Measurements from ENCODE around the gene SLC11A2.
A peak's percentile ranks its signal among the peaks of the same experiment; 100 is the strongest.
"Not testable (repeated sequence)": the region's sequence is repeated elsewhere in the genome, so short reads cannot be mapped to it uniquely, and the experiment has no call there.

The SLC11A2 gene

DNA sequence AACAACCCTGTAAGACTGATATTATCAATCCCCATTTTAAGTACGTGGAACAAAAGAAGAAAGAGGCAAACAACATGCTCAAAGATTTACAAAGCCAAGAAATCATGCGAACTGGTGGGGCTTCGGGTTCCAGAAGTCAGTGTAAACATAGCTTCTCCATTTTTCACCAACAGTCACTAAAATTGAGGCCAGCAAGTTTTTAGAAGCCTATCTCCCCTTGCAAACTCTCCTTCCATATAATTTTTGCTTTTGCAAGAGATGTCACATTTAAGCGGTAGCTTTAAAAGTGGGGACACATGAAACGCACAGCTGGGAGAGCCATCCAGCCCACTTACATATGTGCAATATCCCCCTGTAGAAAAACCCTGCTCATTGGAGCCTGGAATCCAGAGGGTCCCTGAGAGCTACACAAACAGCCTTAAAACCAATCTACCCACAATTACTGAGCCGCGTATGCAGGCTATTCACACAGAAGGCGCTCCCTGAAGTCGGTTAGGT is 797 bp downstream of the SLC11A2 start:
- DNase-seq = no peak

DNA sequence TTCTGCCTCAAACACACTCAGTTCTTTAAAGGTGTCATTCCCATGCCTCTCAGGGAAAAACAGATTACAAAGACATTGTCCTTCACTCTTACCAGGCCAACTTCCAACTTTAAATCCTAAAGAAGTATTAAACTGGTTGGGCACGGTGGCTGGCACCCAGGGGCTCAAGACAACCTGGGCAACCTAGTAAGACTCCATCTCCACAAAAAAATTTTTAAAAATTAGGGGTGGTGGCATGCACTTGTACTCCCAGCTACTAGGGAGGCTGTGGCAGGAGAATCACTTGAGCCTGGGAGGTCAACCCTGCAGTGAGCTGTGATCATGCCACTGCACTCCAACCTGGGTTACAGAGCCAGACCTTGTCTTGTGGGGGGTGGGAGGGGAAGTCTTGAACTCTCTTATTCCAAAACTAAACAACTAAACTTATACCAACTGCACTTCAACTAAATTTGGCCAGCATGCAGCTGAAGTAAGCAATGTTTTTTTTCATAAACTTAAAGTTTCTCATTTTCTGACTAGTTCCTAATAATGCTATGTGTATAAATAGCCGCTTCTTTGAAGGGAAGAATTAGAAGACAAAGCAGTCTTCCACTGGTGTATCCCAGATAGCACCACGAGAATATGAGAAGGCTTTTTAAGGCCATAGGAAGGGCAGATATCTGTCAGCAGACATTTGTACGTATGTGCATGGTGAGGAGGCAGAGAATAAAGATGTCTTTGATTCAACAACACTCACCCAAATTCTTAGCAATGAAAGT is 2.4 kb downstream of the SLC11A2 start:
- no peak for DNase-seq

DNA sequence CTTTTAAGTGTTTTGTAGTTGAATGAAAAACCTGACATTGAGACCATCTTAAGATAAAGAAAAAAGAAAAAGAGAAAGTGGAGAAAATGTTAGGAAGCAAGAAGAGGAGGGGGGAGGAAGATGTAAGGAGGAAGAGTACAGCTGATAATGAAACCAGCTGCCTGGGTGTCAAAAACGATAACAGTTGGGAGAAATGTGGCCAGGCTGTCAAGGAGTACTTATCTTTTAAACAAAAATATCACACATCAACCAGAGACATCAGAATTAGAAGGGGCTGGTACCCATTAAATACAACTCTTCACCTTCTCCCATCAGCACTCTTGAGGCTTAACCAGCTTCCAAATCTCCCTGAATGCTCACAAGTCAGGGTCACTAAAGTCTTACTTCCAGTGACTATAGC is 4.5 kb downstream of the SLC11A2 start:
- DNase-seq = no peak

DNA sequence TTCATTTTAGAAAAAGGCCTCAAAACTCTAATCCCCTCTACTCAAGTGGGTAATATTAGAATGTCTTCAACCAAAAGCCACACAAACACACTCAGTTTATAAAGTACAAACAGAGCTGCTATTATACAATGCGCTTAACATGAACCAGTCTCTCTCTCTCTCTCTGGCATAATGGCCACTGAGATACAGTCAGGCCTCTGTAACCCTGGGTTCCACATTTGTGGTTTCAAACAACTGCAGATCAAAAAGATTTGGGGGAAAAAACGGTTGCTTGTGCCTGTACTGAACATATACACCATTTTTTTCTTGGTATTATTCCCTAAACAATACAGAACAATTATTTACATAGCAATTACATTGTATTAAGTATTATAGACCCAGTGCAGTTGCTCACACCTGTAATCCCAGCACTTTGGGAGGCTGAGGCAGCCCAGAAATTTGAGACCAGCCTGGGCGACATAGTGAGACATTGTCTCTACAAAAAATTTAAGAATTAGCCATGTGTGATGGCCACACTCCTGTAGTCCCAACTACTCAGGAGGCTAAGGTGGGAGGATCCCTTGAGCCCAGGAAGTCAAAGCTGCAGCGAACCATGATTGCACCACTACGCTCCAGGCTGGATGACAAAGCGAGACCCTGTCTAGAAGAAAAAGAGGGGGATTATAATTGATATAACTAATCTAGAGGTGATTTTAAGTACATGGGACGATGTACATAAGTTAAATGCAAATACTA is 5.6 kb downstream of the SLC11A2 start:
- no peak for DNase-seq

DNA sequence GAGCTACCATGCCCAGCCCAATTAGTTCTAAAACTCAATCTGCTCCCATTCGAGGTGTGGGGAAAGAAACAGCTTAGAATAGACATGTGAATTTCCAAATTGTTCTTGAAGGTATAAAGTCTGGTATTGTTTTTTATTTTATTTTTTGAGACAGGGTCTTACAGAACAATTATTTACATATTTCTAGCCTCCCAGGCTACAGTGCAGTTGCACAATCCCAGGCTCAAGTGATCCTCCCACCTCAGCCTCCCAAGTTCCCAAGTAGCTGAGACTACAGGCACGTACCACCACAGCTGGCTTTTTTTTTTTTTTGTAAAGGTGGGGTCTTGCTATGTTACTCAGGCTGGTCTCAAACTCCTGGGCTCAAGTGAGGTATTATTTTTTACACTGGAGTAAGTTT is 6.3 kb downstream of the SLC11A2 start:
- no peak for DNase-seq

DNA sequence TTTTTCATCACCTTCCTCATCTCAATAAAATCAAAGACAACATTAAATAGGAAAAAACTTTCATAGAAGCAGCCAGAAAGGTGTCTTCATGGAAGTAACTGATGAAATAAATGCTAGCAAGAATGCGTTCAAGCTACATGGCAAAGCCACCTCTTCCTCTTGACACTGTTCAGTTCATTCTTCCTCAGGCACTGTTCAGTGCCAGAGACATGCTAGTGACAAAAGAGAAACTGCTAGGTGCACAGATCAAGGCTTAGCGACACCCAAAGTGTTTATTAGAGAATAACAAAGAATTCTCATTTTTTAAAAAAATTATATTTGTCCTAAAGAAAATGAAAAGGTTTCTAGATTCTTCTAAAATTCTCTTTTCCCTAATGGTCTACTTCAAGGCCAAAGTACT is 7.2 kb downstream of the SLC11A2 start:
- no peak for DNase-seq

DNA sequence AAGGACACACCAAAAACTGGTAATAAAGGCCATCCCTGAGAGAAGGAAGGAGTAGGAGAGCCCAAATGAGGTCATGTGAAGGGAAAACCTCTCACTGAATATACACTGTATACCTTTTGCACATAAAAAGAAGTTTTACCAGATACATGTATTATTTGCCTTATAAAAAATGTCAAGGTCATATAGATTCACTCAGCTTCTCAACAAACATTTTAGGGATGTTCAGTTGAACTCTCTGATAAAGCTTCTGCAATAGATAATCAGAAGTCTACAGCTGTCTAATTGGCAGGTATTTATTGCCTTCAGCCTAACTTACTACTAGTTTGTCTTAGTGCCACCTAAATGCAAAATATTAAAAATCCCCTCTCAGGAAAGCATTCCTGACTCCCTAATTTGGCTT is 8.7 kb downstream of the SLC11A2 start:
- no peak for DNase-seq

DNA sequence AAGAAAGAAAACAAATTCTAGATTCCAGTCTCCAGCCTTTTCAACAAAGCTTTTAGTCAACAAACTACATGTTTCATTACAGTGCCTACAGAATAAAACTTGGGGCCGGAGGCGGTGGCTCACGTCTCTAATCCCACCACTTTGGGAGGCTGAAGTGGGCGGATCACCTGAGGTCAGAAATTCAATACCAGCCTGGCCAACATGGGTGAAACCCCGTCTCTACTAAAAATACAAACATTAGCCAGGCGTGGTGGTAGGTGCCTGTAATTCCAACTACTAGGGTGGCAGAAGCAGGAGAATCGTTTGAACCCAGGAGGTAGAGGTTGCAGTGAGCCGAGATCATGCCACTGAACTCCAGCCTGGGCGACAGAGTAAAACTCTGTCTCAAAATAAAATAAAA is 11.7 kb downstream of the SLC11A2 start:
- not testable (repeated sequence) for DNase-seq

DNA sequence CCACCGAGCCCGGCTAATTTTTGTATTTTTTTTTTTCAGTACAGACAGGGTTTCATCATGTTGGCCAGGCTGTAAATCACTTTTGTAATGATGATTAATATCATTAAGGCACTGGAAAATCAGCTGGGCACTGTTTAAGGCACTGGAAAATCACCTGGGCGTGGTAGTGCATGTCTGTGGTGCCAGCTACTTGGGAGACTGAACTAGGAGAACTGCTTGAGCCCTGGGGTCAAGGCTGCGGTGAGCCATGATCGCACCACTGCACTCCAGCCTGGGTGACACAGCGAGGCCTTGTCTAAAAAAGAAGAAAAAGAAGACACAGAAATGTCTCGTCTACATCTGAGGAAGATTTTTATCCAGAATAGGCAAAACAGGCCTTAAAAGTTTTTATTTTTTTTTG is 12.7 kb downstream of the SLC11A2 start:
- DNase-seq = no peak

DNA sequence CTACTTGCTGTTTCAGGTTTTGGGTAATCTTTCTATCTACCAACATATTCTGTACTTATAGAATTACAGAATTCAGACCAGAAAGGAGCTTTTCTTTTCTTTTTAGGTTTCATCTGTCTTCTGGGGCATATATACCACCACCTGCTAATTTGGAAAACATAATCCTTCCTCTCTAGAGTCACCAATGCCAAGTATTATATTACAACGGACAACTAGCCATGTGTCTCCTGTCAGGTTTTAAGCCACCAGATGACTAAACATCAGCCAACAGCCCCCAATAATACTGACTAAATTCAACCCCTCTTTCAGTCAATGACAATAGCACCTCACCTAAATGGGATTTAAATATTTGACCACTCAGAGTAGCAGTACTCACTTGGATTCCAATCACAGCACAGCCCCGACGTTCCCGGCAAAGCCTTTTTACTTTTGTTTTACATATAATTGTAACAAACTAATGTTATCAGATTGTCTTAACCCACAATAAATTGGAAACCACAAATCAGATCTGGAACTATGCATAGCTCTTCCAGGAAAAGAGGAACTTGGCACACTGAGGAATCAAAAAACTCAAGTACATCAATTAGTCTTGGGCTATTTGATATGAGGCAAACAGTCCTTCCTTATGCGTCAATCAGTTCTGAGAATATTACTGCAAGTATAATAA is 13.5 kb downstream of the SLC11A2 start:
- DNase-seq = no peak

DNA sequence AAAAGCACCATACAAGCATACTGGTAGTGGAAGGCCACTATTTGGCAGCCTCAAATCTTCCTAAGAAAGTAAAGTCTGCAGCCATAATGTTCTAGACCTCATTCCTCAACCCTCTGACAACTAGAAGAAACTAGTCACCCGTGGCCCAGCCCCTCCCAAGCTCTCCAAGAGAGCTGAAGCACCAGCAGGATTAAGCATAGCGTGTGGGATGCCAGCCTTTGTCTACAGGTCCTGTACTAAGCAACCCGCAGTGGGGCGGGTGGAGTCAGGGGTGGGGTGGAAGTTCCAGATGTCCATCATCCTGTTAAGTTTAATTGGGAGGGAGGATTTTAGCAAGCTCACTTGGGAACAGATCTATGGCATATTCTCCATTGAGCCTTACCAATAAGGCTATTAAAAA is 14.2 kb downstream of the SLC11A2 start:
- DNase-seq = no peak

DNA sequence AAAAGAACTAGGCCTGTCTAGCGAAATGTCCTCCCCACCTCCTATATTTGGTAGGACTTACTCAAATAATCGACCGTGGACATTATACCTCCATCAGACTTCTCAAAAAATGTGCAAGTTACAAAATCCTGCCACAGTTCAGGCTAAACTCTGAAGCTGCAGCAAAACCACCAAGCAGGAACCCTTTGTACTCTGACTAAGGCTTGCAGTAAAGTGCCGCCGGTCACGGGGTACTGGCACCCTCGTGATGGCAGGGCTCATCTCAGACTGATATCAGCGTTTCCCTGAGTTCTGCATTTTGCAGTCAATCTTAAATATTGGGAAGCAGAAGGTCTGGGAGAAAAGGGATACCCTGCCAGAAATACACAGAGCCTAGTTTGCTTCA is 17.1 kb downstream of the SLC11A2 start:
- DNase-seq = peak; percentile 44

DNA sequence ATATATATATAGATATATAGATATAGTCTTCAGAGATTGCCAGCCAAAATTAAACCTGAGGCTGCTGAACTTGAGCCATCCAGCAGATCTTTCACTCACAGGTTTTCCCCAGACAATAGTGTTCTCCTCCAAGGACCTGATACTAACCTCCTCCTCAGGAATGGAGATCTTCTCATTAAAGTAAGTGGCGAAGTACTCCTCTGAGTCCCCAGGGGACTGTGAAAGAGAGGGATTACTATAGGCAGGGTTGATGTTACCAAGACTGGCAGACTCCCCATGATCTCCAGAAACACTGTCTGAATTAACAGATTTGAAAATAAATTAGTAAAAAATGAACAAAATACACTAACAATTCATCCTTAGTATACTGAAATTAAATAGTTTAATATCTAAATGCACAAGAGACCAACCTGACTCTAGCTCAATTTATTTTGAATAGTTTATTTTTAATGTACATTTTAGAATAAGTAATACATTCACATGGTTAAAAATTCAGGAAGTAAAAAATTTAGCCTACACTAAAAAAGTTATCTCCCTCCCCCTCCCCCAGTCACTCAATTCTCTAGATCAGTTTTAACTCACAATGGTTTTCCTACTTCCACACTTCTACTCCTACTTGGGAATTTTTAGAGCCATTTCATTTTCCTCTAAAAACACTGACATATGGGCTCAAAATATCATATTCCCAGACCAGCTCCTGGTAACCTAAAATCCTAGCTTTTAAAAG is 17.7 kb downstream of the SLC11A2 start:
- DNase-seq = no peak

DNA sequence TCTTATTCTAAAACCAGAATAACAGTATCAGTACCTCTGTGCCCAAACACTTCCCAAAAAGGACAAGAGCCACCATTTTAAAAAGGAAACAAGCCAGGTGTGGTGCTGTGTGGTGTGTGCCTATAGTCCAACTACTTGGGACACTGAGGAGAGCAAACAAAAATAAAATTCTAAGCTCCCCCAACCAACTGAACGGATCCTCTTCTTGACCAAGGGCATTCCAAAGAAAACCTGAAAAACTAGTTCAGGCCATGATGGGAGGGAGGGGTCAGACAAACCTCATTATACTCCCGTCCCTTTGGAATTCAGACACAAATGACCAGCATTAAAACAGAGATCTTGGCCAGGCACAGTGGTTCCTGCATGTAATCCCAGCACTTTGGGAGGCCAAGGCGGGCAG is 20.5 kb downstream of the SLC11A2 start:
- DNase-seq = no peak

DNA sequence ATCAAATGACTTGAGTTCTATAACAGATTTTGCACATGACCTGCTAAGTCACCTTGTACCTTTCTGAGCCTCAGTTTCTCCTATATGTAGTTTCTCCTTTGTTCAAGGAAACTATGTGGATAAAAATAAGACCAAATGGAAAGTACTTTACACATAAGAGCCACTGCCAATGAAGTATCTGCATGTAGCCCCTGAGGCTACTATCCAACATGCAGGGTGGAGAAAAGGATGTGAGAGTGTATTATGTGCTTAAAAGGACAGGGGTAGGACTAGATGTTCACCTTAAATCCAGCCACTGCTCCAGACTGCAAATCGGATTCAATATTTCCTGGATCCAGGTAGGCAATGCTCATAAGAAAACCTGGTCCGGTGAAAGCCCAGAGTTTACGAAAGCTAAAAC is 21.2 kb downstream of the SLC11A2 start:
- DNase-seq = no peak

DNA sequence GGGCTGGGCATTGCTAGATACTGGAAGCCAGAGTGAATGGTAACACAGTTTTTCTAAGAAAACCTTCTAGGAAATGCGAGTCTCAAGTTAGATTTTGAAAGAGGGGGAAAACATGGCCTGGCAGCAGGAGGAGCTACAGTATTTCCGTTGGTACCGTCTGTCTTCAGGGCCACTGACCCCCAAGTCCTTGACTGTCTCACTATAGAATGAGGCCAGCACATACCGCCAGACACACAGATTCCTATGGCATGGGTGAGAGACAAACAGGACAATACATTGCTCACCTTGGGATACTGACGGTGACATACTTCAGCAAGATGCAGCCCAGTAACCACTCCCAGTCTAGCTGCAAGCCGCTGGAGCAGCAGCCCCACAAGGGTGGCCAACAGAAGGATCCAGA is 21.7 kb downstream of the SLC11A2 start:
- no peak for DNase-seq

DNA sequence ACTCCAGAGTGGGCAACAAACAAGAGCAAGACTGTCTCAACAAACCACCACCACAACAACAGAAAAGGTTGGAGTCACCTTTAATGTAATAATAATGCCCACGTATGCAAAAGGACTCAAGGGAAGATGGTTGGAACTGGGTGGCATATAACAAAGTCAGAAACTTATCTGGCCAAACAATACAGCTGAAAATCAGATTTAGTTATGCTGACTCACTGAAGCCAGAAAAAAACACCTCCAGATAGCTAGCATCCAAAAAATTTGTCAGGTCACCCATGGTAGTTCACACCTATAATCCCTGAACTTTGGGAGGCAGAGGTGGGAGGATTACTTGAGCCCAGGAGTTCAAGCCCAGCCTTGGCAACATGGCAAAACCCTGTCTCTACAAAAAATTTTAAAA is 24.4 kb downstream of the SLC11A2 start:
- DNase-seq = no peak

DNA sequence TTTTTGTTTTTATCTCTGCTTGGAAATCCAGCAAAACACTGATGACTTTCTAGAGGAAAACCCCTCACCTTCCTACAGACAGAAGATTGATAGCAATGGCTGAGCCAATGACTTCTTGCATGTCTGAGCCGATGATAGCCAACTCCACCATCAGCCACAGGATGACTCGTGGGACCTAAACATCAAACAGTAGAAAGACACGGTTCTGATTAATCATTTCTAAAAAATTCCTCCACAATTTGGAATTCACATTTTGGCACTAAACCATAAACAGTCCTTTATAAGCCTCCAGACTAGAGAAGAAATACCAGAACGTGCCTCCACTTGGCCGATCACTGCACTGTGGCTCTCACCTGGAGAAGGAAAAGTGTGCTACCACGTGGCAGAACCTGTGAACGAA is 25.9 kb downstream of the SLC11A2 start:
- DNase-seq = no peak

DNA sequence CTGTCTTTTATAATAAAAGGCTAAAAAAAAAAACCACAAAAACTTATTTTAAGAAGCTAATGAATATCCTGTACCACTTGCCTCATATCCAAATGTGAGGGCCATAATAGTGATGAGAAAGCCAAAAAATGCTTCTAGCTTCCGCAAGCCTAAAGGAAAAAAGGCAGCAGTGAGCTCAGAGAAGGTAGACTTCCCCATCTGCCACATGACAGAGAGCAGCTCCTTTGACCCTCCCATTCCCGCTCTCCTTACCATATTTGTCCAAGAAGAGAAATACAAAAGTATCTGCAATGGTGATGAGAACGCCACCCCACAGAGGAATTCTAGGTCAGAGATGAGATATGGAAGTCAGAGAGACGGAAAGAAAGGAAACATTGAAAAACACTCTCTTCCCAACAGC is 27.1 kb downstream of the SLC11A2 start:
- DNase-seq = no peak

DNA sequence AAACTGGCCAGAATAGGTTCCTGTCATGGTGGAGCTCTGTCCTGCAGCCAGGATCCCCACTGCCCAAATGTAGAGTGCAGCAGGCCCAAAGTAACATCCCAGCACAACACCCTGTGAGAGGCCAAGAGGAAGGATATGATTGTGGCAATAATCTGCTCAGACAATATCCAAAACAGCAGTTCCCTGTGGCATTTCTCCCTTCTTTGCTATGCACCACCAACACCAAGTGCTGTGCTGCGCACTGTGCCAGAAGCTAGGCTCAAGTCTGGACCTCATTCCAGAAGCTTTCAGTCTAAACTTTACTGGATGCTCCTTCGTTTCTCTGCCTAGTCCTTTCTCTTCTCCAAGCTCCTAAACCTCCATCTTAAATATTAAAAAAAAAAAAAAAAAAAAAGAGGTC is 33.4 kb downstream of the SLC11A2 start:
- no peak for DNase-seq

DNA sequence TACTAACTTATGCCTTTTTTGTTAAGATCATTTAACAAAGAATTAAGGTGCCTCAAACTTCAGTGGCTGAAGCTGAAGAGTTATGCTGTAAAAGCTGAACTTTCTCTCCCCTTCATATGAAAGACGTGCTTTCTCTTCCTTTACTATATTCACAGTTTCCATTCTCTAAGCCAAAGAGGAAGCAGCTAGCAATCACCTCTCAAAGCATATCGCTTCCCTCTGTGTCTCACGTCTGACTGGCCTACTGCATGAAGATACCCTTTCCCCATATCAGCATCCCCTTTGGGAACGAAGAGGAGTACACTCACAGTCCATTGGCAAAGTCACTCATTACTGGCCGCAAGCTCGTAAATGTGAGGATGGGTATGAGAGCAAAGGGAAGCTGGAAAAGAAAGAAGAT is 34.9 kb downstream of the SLC11A2 start:
- no peak for DNase-seq

DNA sequence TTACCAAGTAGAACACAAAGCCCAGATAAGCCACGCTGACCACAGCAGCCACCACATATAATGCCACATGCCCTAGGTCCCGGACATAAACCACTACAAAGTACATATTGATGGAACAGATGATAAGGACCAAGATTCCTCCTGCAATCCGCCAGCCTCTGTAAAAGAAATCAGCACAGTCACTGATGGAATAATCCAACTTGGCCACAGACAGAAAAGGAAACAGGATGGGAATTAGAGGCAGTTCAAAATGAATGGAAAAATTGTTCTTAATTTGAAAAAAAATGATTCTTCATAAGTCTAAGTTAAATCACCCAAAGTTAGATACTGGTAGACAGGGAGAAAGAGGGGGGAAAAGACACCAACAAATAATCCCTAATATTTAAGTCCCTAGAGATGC is 35.4 kb downstream of the SLC11A2 start:
- no peak for DNase-seq

DNA sequence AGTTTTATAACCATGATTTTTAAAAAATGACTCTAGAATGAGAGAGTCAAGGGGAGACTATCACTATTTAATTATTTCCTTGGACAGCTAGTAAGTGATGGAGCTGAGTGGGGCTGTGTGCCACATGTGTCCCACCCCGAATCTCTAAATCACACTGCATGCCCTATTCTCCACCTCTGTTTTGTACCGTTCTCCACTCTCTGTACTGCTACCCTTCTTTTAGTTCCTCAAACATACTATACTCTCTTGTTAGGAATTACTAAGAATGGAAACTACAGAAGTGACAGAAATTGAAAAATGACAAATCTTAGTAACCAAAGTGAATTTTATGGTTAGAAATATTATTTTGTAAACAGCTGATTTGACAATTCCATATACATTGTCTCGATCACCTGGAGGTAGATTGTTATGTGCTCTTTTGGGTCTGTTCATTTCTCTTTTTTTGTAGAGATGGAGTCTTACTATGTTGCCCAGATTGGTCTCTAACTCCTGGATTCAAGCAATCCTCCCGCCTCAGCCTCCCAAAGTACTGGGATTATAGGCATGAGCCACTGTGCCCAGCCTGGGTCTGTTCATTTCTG is 35.9 kb downstream of the SLC11A2 start:
- no peak for DNase-seq
